GM19043 (cell line): Measurements from ENCODE around the gene CLK4.

Experiments
- ATAC-seq: cut with Tn5 transposase; IDR thresholded peaks from one replicate; pipeline ENCODE4 v1.9.1; 2021; ENCODE audit warnings: low read depth; ENCODE audit not compliant: unreplicated experiment

The CLK4 gene

DNA sequence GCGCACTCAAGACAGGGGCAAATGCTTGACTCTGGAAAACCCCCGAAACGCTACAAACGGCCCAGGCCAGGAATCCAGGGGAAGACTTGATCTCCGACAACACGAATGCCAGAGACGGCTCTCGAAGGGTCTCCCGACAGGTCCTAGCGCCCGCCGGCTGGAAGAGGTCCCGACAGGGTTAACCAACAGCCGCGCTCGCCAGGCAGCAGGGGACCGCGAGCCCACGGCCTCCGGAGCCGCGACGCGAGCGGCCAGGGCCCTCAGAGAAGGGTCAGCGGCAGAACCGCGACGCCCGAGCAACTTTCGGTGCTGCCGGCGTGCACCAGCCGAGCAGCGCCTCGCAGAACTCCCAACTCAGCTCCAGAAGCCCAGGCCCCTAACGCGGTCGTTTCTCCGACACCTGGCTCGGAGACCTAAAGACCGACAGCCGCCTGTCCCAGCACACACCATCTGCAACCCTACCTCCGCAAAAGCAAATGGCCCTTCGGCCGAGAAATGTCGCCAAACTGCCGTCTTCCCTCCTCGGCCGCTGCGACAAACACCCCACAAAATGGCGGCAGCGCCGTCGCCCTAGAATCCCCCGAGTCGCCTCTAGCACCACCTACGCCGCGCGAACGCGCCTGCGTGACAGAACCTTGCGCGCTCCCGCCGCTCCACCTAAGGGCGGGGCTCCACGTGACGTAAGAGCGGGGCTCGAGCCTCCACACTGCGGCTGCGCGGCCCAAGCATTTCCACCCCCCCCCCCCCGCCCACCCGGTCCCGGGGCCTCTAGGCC, at the start of gene CLK4:
TSS of gene CLK4 (minus strand) at position 567 of the 775 bp plus-strand sequence. CDS start 3,634 bp downstream, outside the sequence.
- peak; percentile 73 for ATAC-seq

DNA sequence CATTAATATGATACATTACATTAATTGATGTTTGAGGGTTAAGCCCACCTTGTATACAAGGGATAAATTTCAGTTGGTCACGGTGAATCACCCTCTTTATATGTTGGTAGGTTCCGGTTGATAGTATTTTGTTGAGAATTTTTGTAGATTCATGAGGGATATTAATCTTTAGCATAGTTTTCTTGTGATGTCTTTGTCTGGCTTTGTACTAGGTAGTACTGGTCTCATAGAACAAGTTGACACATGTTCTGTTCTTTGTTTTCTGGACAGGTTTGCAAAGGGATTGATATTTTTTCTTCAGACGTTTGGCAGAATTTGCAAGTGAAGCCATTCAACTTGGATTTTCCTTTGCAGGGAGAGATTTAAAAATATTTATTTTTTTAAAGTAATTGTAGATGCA, 49.1 kb upstream of the CLK4 start:
- ATAC-seq = no peak

DNA sequence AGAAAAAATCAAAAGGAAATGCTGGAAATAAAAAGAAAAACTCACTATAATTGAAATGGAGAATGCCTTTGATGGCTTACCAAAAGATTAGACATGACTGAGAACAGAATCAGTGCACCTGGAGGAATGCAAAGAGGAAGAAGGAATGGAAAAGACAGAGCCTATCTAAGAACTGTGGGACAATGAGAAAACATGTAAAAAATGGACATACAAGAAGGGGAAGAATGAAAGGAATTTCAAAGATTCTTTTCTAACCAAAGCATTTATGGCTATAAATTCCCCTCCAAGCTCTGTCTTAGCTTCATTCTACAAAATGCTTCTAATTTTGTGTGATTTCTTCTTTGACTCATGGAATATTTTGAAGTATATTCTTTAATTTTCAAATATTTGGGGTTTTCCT, 47.5 kb upstream of the CLK4 start:
- ATAC-seq = no peak

DNA sequence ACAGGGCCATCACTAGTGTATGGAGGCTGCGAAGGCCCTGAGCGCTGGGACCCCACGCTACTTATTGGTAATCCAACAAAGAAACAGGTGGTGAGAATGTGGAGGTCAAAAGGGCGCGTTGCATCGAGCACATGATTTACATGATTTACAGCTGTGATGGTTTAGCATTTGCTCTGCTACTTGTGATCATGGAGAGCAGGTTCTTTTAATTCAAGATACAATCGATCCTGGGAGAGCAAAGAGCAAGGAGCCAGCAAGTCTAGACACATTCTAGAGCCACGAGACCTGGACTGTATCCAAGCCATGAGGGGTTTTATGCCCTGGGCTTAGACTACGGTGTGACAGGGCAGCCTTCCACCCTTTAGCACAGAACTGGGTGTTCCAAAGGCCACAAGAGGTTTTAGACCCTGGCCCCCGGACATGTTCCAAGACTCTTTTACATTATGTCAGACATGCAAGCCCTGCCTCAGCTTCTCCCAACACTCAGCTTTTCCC, 47.0 kb upstream of the CLK4 start:
- no peak for ATAC-seq

DNA sequence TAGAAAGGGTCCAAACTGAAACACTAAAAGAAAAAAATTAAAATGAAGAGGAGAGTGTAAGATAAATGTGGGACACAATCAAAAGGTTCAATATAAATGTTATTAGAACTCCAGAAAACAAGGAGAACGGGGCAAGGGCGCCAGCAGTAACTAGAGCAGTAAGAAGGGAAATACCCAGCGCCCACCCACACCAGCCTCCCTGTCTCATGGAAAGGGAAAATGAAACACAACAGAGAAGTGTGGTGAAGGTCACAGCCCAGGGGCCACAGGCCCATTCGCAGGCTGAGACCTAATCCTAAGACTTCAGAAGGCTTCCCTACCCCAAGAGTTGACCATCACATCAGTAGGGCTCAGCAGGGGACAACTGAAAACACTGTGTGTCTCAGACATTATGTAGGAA, 45.8 kb upstream of the CLK4 start:
- ATAC-seq = no peak

DNA sequence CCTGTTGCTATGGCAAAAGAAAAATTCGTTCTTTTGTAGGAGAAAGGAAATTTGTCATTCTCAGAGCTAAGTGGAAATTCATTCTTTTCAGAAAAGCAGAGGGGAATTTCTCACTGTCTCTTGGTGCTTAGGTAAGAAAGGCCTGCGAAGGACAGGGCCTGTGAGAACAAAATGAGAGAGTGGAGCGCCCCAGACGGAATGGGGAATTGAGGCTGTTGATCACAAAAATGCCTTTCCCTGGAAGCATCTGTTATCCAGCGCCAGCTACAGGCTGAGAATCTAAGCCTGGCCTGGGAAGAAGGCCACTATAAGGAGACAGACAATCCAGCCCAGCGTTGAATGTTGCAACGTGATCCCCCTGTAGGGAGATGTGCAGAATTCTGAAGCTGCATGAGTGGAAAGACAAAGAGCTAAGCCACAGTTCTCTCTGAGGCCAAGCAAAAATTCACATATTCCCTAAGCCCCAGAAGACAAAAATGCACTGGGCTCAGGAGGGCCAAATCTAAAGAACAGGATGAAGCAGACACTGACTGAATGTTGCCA, 44.8 kb upstream of the CLK4 start:
- no peak for ATAC-seq

DNA sequence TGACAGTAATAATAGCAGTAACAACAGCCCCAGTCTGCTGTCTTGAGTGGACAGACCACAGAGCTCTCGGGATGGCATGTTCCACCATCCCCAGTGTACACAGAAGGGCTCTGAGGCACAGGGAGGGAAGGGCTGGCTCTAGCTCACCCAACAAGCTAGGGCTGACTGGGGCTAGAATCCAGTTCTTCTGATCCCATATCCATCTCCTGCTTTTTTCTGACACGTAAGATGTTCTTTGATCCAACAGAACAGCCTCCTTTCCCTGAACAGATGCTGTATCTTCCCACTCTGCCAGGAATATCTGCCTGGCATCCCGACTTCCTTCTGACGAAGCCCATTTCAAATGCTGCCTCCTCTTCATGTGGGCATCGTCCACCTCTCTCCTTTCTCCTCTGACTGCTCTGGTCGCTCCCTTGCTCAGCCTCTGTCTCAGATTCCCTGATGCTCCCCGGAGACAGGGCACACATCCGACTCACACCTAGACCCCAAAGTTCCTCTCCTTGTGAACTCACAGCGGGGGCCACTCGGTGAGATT, 43.6 kb upstream of the CLK4 start:
- no peak for ATAC-seq

DNA sequence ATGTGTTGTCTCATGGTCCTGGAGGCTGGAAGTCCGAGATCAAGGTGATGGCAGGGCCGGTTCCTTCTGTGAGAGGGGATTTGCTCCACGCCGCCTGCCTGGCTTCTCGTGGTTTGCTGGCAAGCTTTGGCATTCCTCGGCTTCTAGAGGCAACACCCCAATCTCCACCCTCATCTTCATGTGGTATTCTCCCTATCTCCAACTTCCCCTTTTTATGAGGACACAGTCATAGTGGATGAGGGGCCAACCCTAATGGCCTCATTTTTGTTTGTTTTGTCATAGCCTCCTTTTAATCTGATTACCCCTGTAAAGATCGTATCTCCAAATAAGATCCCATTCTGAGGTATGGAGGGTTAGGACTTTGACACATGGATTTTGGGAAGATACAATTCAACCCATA, 41.7 kb upstream of the CLK4 start:
- no peak for ATAC-seq

DNA sequence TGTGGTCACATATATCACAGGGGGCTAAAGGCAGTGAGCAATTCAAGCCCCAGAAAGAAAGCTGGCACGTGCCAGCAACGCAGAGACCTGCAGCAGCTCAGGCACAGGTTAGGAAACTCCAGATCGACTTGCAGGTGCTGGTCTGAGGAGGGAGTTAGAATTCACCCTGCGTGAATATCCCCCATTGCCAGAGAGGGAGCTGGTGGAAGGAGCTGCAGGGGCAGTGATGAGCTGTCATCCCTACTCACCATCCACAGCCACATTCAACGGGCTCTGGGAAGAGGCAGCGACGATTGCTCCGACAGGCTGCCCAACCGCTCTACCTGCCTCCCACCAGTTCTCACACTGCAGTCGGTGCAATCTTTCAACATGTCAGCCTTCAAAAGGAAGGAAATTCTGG, 40.8 kb upstream of the CLK4 start:
- ATAC-seq = no peak

DNA sequence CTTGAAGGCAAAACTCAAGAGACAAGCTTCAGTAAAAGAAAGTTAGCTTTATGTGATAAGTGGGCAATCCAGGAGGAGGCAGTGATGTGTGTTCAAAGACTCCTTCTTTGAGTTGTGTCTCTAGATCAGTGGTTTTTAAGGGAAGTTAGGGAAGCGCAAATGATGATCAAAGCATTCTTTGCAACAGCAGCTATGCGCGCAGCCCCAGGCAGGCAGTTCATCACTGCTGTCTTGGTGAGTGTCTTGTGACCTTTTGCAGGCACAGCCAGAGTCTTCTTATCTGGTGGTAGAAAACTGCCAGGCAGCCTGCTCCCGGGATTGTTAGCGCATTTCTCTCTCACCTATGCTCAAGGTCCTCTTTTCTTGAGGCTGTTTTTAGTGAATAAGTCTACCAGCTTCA, 40.3 kb upstream of the CLK4 start:
- no peak for ATAC-seq

DNA sequence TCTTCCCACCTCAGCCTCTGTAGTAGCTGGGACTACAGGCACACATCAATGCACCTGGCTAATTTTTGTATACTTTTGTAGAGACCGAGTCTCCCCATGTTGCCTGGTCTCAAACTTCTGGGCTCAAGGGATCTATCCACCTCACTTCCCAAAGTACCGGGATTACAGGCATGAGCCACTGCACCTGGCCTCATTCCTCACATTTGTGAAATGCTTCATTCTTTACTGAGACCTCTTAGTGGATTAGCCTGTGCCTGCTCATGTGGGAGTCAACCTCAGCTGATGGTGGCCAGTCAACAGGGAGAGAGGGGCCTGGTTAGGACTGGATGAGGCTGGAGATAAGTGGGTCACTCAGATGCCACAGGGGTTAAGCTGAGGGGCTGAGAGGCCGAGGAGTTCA, 37.3 kb upstream of the CLK4 start:
- no peak for ATAC-seq

DNA sequence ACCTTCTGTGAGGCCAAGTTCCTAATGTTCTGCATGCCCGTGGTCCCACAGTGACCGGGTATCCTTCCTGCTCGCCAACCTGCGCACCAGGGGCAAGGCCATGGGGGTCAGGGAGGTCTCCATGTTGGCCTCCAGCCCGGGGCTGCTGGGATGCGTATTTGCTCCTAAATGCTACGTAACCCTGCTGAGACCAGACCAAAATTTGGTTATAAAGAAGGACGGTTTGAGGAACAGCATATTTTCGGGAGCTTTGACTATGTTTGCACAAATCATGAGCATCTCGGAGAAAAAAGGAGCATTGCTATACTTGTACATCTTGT, 35.7 kb upstream of the CLK4 start:
- no peak for ATAC-seq

DNA sequence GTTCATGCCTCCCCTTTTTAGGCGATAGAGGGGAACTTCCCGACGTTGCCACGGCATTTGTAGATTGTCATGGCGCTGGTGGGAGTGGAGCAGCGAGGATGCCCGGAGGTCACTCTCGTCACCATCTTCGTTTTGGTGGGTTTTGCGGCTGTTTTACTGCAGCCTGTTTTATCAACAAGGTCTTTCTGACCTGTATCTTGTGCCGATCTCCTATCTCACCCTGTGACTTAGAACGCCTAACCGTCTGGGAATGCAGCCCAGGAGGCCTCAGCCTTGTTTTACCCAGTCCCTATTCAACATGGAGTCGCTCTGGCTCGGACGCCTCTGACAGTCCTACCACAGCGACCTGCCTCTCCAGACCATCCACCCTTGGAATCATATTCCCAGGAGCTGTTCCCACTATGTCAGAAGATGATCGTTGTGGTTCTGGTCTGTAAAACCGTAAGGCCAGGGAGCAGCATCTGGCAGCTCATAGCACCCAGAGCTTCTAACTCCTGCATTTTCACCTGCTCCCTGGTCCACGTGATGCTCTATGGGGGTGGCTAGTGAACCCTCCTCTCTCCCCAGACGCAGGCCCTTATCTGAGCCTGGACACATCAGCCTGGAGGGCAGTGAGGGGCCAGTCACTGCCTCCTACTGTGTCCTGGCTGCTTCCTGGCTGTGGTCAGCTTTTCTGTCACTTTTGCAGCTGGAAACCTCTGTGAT, 35.1 kb upstream of the CLK4 start:
- ATAC-seq = no peak

DNA sequence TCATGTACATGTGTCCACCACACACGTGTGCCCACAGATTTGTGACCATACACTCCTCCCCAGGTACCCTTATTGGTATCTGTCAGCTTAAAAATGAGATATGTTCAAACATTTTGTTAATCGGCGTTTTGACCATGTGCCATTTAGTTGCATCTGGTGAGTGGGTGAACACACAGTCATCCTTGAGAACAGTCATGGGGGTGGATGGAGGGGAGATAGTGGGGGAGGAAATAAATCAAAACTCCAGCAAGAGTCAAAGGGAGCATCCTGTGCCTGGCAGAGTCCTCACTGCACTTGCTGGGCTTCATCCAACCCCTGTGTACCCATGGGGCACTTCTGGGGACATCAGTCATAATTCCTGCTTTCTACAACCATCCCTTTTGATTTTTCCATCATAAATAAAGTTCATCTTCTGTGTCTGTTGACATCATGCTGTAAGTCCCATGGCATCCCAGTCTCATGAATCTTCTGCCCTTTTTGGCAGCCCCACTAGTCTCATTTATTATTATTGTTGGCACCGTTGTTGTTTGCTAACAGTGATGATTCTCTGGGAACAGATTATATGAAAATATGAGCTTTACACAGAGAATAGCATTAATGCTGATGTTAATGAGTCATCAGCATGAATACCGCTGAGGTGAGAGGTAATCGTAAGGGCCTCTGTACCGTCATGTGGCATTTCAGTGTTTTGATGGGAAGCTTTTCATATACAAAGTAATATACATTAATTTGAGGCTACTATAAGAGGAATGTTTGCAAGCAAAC, 24.4 kb upstream of the CLK4 start:
- no peak for ATAC-seq

DNA sequence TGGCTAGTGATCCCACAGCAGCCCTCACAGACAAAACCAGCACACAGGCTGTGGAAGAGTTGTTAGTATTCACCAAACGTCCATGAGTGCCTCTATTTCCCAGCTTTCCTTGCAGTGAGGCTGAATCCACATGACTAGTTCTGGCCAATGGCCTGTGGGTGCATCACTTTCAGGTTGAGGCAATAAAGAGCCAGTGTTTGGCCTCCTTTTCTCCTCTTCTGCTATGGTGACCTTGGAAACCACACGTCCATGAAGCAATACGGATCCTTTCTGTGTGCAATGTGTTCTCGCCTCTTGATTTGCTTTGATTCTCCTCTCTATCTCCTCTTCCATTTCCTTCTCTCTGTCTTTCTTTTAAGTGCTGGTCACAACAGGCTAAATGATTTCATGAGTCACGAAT, 23.4 kb upstream of the CLK4 start:
- no peak for ATAC-seq

DNA sequence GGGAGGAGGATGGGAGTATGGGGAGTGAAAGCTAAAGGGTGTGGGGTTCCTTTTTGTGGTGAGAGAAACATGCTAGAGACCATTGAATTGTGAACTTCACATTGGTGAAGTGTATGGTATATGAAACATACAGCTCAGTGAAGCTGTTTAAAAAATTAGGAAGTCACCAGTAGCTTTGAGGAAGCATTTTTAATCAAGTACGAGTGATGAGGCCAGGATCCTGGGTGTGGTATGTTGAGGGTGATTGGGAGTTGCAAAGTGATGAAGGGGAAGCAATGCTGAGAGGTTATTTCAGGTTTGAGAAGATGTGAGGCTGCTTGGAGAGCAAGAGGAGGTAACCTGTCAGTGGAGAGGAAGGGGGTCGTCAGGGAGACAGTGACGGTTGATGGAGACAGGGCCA, 22.7 kb upstream of the CLK4 start:
- no peak for ATAC-seq

DNA sequence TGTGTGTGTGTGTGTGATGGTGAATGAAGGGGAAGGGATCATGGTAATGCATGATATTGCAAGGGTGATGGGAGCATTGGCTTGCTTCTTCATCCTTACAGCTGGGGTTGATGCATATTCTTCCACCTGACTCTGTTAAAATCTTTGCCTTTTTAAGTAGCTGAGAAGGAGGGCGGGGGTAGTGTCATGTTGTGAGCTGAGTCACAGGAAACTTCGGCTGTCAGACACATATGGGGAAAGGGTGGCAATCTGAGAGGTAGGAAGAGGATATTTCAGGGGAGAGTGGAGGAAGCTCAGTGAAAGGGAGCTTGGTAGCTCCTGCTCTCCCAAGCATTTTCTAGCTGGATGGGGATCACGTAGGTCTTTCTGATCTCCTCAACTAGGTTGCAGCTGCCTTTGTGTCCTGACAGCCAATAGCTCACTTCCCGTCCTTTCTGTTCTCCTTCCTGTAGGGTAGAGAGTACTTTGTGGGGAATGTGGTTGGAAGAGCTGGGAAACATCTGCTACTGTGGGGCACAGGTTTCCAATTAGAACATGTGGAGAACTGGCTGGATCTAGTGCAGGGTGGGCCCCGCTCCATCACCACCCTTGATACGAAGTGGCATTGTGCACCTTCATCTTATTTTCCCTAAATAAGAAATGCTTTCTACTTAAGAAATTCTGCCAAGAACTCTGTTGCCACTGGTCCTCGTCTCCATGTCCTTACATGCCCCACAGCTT, 18.1 kb upstream of the CLK4 start:
- ATAC-seq = no peak

DNA sequence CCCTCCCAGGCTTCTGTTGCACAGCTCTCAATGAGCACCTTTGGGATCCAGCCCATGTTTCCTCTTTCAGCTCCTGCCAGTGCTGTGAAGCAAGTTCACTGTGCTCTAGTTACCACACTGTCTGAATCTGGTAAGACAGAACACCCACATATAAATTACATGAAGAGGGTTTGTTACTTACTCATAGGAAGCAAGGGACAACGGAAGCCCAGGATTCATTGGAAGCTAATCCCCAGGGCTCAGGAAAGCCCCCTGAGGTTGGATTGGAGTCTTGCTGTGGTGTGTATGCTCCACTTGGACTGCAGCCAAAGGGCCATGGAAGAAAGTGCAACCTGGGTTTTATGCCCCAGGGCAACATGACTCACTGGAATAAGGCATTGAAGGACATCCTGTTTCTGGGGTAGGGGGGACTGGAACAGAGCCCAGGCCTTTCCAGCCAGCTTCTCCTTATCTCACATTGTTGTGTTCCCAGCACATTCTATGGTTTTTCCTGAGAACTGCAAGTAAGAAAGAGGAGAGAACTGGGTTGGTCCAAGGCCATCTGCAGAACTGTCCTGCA, 15.6 kb upstream of the CLK4 start:
- no peak for ATAC-seq

DNA sequence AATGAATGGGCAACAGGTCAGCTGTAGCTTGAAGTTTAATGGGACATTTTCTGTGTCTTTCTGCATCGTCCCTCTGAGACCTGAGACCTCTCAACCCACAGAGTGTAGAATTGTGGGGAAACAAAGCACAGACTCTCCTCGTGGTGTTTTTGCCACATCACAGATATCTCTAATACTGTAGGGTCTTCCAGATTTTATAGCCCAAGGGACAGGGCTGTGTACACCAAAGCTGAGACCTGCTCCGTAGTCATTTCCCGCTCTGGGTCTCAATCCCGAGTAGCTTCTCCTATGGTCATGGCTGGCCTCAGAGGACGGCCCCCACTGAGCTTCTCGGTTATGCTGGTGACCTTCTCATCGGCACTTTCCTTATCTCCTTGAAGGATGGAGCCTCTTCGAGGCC, 14.9 kb upstream of the CLK4 start:
- ATAC-seq = no peak
